NOMO-1 treated with dmso at 0.1 percent for 144 hours (cell line): Measurements from ENCODE around the gene WDR87.
"Not testable (repeated sequence)": the region's sequence is repeated elsewhere in the genome, so short reads cannot be mapped to it uniquely, and the experiment has no call there.

Experiments used
- DNase-seq: peaks from one replicate; lab custom pipeline; 2025; ENCODE audit not compliant: unreplicated experiment; lab: John Stamatoyannopoulos, UW

WDR87 gene

GRCh38 chr19:37931881-37932655 is 25.7 kb upstream of the WDR87 start:
- peak; percentile 32 for DNase-seq

- DNase-seq, result no peak
Observed at GRCh38 chr19:37930416-37930815, 24.0 kb upstream of the WDR87 start.

GRCh38 chr19:37929355-37929923 is 23.0 kb upstream of the WDR87 start:
- no peak for DNase-seq

GRCh38 chr19:37928527-37929286 is 22.3 kb upstream of the WDR87 start:
- peak; percentile 69 for DNase-seq

- no peak for DNase-seq
Observed at GRCh38 chr19:37926711-37927110, 20.3 kb upstream of the WDR87 start.

GRCh38 chr19:37926255-37926654 is 19.9 kb upstream of the WDR87 start:
- DNase-seq, result no peak

- DNase-seq, result no peak
Observed at GRCh38 chr19:37925212-37925611, 18.8 kb upstream of the WDR87 start.

- not testable (repeated sequence) for DNase-seq
Observed at GRCh38 chr19:37924573-37924972, 18.2 kb upstream of the WDR87 start.

- no peak for DNase-seq
Observed at GRCh38 chr19:37920591-37921450, 14.4 kb upstream of the WDR87 start.

- DNase-seq, result peak; percentile 46
Observed at GRCh38 chr19:37914908-37915307, 8.5 kb upstream of the WDR87 start.

GRCh38 chr19:37909661-37910199 is 3.3 kb upstream of the WDR87 start:
- DNase-seq, result no peak

GRCh38 chr19:37907735-37908455 is 1.5 kb upstream of the WDR87 start:
- DNase-seq, result no peak

GRCh38 chr19:37906869-37907734 is 708 bp upstream of the WDR87 start, which contains the start of gene SIPA1L3:
TSS of gene SIPA1L3 (plus strand) at chr19:37907208. CDS start at chr19:38081566, 174,358 bp downstream.
- peak; percentile 98 for DNase-seq

- DNase-seq, result no peak
Observed at GRCh38 chr19:37903096-37903495, 3.3 kb downstream of the WDR87 start.

GRCh38 chr19:37902668-37903067 is 3.7 kb downstream of the WDR87 start:
- peak; percentile 36 for DNase-seq

GRCh38 chr19:37899966-37900365 is 6.4 kb downstream of the WDR87 start:
- no peak for DNase-seq

GRCh38 chr19:37899453-37899852 is 6.9 kb downstream of the WDR87 start:
- DNase-seq, result no peak

- no peak for DNase-seq
Observed at GRCh38 chr19:37896180-37896579, 10.2 kb downstream of the WDR87 start.
